NCI-H2081 treated with DMSO at 0.1 percent for 48 hours (cell line): ENCODE measurements around the gene KRTAP5-1.
A peak's percentile ranks its signal among the peaks of the same experiment; 100 is the strongest.
"Not testable (repeated sequence)": the region's sequence is repeated elsewhere in the genome, so short reads cannot be mapped to it uniquely, and the experiment has no call there.

Experiments used
- DNase-seq: peaks from one replicate; lab custom pipeline; 2025; lab: John Stamatoyannopoulos, UW

KRTAP5-1 gene

GRCh38 chr11:1601663-1602062 is 16.6 kb upstream of the KRTAP5-1 start:
- not testable (repeated sequence) for DNase-seq

DNA sequence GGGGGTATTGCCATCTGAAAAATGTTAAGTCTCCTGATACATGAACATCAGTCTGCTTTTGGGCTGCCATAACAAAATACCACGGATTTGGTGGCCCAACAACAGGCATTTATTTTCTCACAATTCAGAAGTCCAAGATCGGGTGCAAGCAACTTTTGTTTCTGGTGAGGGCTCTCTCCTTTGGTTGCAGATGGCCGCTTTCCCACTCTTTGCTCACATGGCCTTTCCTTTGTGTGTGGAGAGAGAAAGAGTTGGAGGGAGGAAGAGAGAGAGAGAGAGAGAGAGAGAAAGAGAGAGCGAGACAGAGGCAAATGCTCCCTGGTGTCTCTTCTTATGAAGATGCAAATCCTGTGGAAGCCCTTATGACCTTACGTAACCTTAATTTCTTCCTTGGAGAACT is 15.5 kb upstream of the KRTAP5-1 start:
- DNase-seq, result no peak

DNA sequence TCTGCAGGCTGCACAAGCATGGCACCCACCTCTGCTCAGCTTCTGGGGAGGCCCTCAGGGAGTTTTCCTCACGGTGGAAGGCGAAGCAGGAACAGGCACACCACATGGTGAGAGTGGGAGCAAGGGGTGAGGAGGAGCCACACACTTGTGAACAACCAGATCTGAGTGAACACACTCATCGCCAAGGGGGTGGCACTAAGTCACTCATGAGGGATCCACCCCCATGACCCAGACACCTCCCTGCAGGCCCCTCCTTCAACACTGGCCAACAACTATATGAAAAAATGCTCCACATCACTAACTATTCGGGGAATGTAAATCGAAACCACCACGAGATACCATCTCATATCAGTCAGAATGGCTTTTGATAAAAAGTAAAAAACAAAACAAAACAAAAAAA is 13.7 kb upstream of the KRTAP5-1 start:
- DNase-seq, result no peak

GRCh38 chr11:1598406-1598805 is 13.3 kb upstream of the KRTAP5-1 start:
- not testable (repeated sequence) for DNase-seq

- DNase-seq, result no peak
These were observed 12.9 kb upstream of the KRTAP5-1 start, which contains the start of gene KRTAP5-2 for GRCh38 chr11:1597994-1598380. Gene KRTAP5-2 (minus strand): TSS chr11:1598294. CDS start chr11:1598250, 44 bp downstream.

DNA sequence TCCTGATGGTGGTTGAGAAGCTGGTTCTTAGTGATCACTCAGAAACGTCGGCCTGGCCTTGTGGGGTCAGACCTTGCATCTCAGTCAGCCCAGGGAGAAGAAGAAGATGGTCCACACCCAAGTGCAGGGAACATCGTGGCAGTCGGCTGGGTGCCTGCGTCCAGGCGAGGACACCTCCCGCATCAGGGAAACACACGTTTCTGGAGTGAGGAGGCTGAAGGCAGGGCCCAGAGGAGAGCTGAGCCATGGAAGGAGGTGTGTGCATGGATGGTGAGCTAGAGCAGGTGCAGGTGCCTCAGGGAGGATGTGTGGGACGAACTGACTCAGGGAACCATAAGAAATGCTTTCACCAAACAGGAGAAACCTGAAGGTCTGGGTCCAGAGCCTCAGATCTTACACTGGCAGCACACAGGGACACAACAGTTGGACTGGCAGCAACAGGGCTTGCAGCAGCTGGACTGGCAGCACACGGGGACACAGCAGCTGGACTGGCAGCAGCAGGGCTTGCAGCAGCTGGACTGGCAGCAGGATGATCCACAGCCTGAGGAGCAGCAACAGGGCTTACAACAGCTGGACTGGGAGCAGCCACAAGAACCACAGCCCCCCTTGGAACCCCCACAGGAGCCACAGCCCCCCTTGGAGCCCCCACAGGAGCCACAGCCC is 12.4 kb upstream of the KRTAP5-1 start:
- DNase-seq, result no peak

DNA sequence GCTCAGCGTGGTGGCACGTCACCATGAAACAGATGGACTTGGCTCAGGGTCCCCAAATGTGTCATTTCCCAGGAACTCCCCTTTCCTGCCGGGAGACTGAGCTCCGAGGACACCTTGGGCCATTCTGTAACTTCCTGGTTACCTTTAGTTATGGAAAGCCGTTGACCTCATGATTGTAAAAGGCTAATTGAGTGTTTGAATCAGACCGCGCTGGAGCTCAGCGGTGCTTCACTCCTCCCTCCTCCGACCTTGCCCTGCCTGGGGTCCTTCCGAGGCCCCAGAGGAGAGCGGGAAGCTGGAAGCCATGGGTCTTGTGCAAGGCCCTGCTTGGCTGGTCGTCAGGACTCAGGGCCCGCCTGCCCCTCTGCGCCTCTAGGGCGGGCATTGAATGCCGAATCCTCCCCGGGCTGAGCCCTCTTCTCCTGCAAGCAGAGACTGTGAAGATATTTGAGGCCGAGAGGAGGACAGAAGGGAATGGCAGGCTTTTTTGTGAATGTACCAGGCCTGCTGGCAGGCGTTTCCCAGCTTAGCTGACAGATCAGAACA is 11.6 kb upstream of the KRTAP5-1 start:
- not testable (repeated sequence) for DNase-seq

- DNase-seq, result not testable (repeated sequence)
These were observed 11.0 kb upstream of the KRTAP5-1 start for GRCh38 chr11:1595994-1596575.

- no peak for DNase-seq
These were observed 7.5 kb upstream of the KRTAP5-1 start for GRCh38 chr11:1592628-1593027.

DNA sequence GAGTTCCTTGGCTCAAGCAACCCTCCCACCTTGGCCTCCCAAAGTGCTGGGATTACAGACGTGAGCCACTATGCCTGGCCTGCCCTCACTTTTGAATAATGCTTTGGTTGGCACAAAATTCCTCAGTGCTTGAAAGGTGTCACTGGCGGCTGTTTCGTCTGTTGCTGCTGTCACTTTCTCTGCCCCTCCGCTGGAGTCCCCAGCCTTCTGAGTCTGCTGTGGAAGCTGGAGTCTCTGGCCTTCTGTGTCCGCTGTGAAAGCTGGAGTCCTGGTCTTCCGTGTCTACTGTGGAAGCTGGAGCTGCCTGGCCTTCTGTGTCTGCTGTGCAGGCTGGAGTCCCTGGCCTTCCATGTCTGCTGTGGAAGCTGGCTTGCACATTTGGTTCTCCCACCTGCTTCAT is 4.9 kb upstream of the KRTAP5-1 start:
- DNase-seq, result no peak

DNA sequence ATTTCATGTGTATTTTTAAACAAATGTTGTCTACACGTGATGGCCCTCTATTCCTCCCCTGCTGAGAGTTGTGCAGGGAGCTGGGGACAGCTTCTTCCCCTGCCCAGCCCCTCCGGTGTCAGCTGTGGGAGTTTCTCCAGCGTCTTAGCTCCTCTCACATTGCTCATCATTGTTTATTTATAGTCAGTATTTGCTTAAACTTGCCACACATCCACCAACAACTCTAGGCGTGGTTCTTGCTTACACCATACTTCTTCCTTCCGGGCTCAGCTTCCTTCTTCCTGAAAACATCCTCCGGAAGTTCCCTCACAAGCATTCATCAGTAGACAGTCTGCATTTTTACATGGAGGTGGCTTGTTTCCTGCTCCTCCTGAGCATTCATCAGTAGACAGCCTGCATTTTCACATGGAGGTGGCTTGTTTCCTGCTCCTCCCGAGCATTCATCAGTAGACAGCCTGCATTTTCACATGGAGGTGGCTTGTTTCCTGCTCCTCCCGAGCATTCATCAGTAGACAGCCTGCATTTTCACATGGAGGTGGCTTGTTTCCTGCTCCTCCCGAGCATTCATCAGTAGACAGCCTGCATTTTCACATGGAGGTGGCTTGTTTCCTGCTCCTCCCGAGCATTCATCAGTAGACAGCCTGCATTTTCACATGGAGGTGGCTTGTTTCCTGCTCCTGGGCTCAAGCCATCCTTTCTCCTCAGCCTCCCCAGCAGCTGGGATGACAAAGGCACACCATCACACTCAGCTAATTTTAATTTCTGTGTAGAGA is 4.3 kb upstream of the KRTAP5-1 start:
- DNase-seq, result not testable (repeated sequence)

DNA sequence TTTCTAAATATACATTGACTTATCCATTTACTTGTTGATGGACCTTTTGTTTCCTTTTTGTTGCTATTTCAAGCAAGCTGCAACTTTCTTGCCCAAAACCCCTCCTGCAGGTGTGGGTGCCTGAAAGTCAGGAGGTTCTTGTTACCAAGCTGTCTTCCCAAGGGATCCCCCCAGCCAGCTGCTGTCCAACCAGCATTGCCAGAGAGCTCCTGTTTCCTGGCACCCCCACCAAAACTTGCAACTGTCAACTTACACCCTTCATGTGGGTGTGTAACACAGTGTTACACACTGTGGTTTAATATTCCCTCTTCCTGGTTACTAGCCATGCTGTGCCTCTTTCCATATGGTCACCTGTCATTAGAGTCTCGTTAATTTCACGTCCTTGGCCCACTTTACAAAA is 1.6 kb upstream of the KRTAP5-1 start:
- DNase-seq, result no peak

- DNase-seq, result not testable (repeated sequence)
These were observed 2.2 kb downstream of the KRTAP5-1 start for GRCh38 chr11:1582909-1583308.

DNA sequence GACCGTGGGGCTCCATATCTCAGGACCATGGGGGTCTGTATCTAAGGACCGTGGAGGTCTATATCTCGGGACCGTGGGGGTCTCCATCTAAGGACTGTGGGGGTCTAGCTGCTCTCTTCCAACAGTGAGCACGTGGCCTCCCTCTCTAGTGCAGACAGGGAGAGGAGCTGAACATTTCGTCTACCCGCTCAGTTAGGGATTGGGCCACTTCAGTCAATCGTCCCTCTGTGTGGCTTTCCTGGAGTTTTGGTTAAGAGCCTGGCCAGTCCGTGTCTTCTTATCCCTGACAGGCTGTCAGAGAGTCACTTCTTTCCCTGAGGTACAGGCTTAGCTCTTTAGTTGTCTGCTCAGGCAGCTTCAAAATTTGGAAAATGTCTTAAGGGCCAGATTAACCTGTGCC is 3.1 kb downstream of the KRTAP5-1 start:
- no peak for DNase-seq

- no peak for DNase-seq
These were observed 8.3 kb downstream of the KRTAP5-1 start for GRCh38 chr11:1576825-1577224.

DNA sequence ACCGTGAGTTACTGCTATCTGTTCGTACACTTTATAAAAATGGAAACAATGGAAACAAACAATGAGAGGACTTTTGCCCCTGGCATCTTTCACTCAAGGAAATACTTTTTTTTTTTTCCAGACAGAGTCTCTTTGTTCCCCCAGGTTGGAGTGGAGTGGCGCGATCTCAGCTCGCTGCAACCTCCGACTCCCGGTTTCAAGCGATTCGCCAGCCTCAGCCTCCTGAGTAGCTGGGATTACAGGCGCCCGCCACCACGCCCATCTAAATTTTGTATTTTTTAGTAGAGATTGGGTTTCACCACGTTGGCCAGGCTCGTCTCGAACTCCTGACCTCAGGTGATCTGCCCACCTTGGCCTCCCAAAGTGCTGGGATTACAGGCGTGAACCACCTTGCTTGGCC is 9.3 kb downstream of the KRTAP5-1 start:
- not testable (repeated sequence) for DNase-seq

DNA sequence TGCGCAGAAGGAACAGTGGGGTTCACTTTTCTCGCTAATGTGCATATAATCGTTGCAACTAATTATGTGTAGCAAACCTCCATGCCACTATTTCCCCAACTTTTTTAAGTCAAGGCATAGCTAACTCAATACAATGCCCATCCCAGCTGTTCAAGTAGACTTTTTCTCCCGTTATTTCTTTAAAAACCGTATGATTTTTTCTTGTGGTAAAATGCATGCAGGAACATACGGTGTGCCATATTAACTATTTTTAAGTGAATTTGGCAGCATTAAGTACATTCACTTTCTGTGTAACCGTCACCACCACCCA is 10.2 kb downstream of the KRTAP5-1 start:
- DNase-seq, result no peak

- no peak for DNase-seq
These were observed 10.7 kb downstream of the KRTAP5-1 start for GRCh38 chr11:1574238-1574932.

DNA sequence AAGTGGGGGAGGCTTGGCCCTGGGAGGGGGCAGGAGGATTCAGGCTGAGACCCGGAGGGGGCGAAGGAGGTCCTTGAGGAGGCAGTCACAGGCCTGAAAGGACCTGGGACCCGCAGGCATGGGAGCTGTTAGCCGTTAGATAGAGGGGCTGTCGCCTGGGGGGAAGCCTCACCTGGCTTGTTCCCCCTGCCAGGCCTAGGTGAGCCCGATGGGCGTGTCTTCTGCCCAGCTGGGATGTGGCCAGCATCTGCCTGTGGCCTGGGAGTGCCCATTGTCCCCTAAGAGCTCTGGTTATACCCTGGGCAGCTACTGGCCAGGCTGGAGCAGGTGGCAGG is 11.2 kb downstream of the KRTAP5-1 start:
- no peak for DNase-seq

- DNase-seq, result no peak
These were observed 11.8 kb downstream of the KRTAP5-1 start for GRCh38 chr11:1573077-1573902.

- peak; percentile 59 for DNase-seq
These were observed 12.6 kb downstream of the KRTAP5-1 start, which contains the start of gene DUSP8 for GRCh38 chr11:1572197-1573076. Gene DUSP8 (minus strand): TSS chr11:1572271. CDS start chr11:1565826, 6,445 bp downstream.
